HepG2 (cell line): Measurements from ENCODE around the gene MAP3K3. TPM values are rescaled to one million over a fixed set of nuclear protein-coding genes. Genes with fewer than 3 reads are reported as not detected.

ENCODE experiments used
- ATAC-seq: fragments of 200-7000 bp; cut with Tn5 transposase; 3 replicates; pipeline ENCODE4 v1.9.1; 2020; ENCODE audit warnings: mild to moderate bottlenecking, moderate library complexity
- BruUV-seq: library from RNA; stranded (reverse); fragments of 400-500 nt; replicated peaks from 2 replicates; lab custom pipeline; 2021; lab: Mats Ljungman, UMichigan
- CTCF ChIA-PET: fragments of 300-600 bp; formaldehyde crosslinking; extraction: SDS; loops from one replicate; lab custom pipeline; 2021; ENCODE audit warnings: low total read pairs, inconsistent platforms, low intra/inter-chr PET ratio; lab: Yijun Ruan, JAX
- POLR2A ChIA-PET: fragments of 350-600 bp; sonication (Branson Sonifier 250); formaldehyde crosslinking; loops from one replicate; lab custom pipeline; 2020; ENCODE audit warnings: antibody characterized with exemption, inconsistent platforms; lab: Yijun Ruan, JAX
- DNase-seq: peaks from one replicate; pipeline ENCODE4 v3.0.0-alpha.2; 2015; ENCODE audit warnings: low spot score
- FAIRE-seq: peaks from 3 replicates; lab custom pipeline; 2011; peaks lifted over from hg19 to GRCh38; lab: Jason Lieb, UNC
- H2AFZ ChIP-seq: one replicate; pipeline ENCODE4 v1.6.1; 2011; ENCODE audit warnings: low read length, inconsistent platforms
- H3K27ac ChIP-seq: fragments of 300-600 bp; 3 replicates; pipeline ENCODE4 v1.8.0; 2011; ENCODE audit warnings: mixed run types, mild to moderate bottlenecking, mixed read lengths, low read length, inconsistent platforms; ENCODE audit not compliant: insufficient read depth; ENCODE audit errors: extremely low read length
- H3K27me3 ChIP-seq, 2 experiments: fragments of 200-600 bp in 1 of 2; 2 replicates in 1 of 2; 3 replicates in 1 of 2; pipeline versions ENCODE4 v1.6.0 to v1.8.0; 2011; ENCODE audit warnings: low read length in 2 of 2, mild to moderate bottlenecking in 2 of 2, moderate library complexity in 2 of 2, inconsistent platforms in 1 of 2; ENCODE audit not compliant: insufficient read depth in 2 of 2, control insufficient read depth in 1 of 2
- H3K36me3 ChIP-seq, 2 experiments: fragments of 200-600 bp in 1 of 2; replicated peaks in 1 of 2; 2 replicates in 1 of 2; 3 replicates in 1 of 2; pipeline versions ENCODE4 v1.5.1 to v1.8.0; 2011; ENCODE audit warnings: low read length in 2 of 2, inconsistent platforms in 1 of 2; ENCODE audit not compliant: insufficient read depth in 2 of 2, control insufficient read depth in 1 of 2
- H3K4me1 ChIP-seq: 2 replicates; pipeline ENCODE4 v1.5.1; 2012; ENCODE audit warnings: low read length, inconsistent platforms; ENCODE audit not compliant: insufficient read depth
- H3K4me2 ChIP-seq: 2 replicates; pipeline ENCODE4 v1.6.0; 2011; ENCODE audit warnings: low read depth, low read length, inconsistent platforms
- H3K4me3 ChIP-seq, 3 experiments: fragments of 200-600 bp in 1 of 3; sonication (generic), shearing (Covaris generic) in 1 of 3; replicated peaks in 1 of 3; 2 replicates each; pipeline ENCODE4 v1.5.1; 2011 to 2016; ENCODE audit warnings: low read length in 3 of 3, inconsistent platforms in 2 of 3, low read depth in 2 of 3, mild to moderate bottlenecking in 2 of 3, control low read depth in 1 of 3, mixed read lengths in 1 of 3; ENCODE audit not compliant: insufficient read depth in 1 of 3
- H3K79me2 ChIP-seq: one replicate; pipeline ENCODE4 v1.6.1; 2011; ENCODE audit warnings: low read length, inconsistent platforms; ENCODE audit not compliant: insufficient read depth
- H3K9ac ChIP-seq: 2 replicates; pipeline ENCODE4 v1.6.0; 2011; ENCODE audit warnings: mild to moderate bottlenecking, low read depth, low read length, inconsistent platforms; ENCODE audit not compliant: insufficient read depth
- H3K9me3 ChIP-seq: 2 replicates; pipeline ENCODE4 v1.5.1; 2012; ENCODE audit warnings: mild to moderate bottlenecking, low read length
- H4K20me1 ChIP-seq: 2 replicates; pipeline ENCODE4 v1.6.0; 2011; ENCODE audit warnings: inconsistent platforms, mild to moderate bottlenecking, low read length, moderate library complexity; ENCODE audit not compliant: insufficient read depth
- ARNT ChIP-seq: fragments of 450-650 bp; IDR thresholded peaks from 2 replicates; pipeline ENCODE4 v1.6.1; 2017
- CBFB ChIP-seq: sonication (generic); formaldehyde crosslinking; IDR thresholded peaks from 2 replicates; pipeline ENCODE4 v1.4.0; 2020; ENCODE audit warnings: missing genetic modification reagents
- CCDC6 ChIP-seq: sonication (generic); formaldehyde crosslinking; IDR thresholded peaks from 2 replicates; pipeline ENCODE4 v1.8.1; 2022; ENCODE audit warnings: mild to moderate bottlenecking, missing genetic modification reagents, moderate library complexity
- CEBPB ChIP-seq: IDR thresholded peaks from 2 replicates; pipeline ENCODE4 v1.6.1; 2011; ENCODE audit warnings: low read depth, low read length, improper control_type of control experiment, borderline replicate concordance
- CEBPG ChIP-seq: IDR thresholded peaks from 2 replicates; pipeline ENCODE4 v1.6.1; 2016
- CEBPZ ChIP-seq: IDR thresholded peaks from 2 replicates; pipeline ENCODE4 v1.6.1; 2012; ENCODE audit warnings: low read length, improper control_type of control experiment
- GTF3A ChIP-seq: sonication (generic); formaldehyde crosslinking; conservative IDR thresholded peaks from 2 replicates; pipeline ENCODE4 v1.4.0; 2020; ENCODE audit warnings: mild to moderate bottlenecking, missing genetic modification reagents
- KAT2B ChIP-seq: fragments of 150-350 bp; IDR thresholded peaks from 2 replicates; pipeline ENCODE4 v1.6.1; 2014; ENCODE audit warnings: low read depth, low read length, borderline replicate concordance
- PAX8 ChIP-seq: sonication (generic); formaldehyde crosslinking; IDR thresholded peaks from 2 replicates; pipeline ENCODE4 v1.8.0; 2022; ENCODE audit warnings: mild to moderate bottlenecking, missing genetic modification reagents, borderline replicate concordance
- TEAD3 ChIP-seq: optimal IDR thresholded peaks from 2 replicates; pipeline ENCODE3; 2016; ENCODE audit warnings: borderline replicate concordance
- ZKSCAN8 ChIP-seq: IDR thresholded peaks from 2 replicates; pipeline ENCODE4 v1.6.1; 2016; ENCODE audit warnings: borderline replicate concordance, missing genetic modification reagents, missing compliant biosample characterization
- ZNF138 ChIP-seq: sonication (generic); formaldehyde crosslinking; IDR thresholded peaks from 2 replicates; pipeline ENCODE4 v1.5.0; 2020; ENCODE audit warnings: mild to moderate bottlenecking, low read depth, missing genetic modification reagents
- ZNF501 ChIP-seq: sonication (generic); formaldehyde crosslinking; IDR thresholded peaks from 2 replicates; pipeline ENCODE4 v1.5.1; 2020; ENCODE audit warnings: mild to moderate bottlenecking, moderate library complexity, missing genetic modification reagents
- ZNF550 ChIP-seq: sonication (generic); formaldehyde crosslinking; IDR thresholded peaks from 2 replicates; pipeline ENCODE4 v1.4.0; 2020; ENCODE audit warnings: mild to moderate bottlenecking, missing genetic modification reagents, borderline replicate concordance
- ZNF674 ChIP-seq: sonication (generic); formaldehyde crosslinking; IDR thresholded peaks from 2 replicates; pipeline ENCODE4 v1.5.0; 2020; ENCODE audit warnings: low read depth, mild to moderate bottlenecking, missing genetic modification reagents
- ZNF816 ChIP-seq: sonication (generic); formaldehyde crosslinking; IDR thresholded peaks from 2 replicates; pipeline ENCODE4 v1.8.0; 2022; ENCODE audit warnings: missing genetic modification reagents, mild to moderate bottlenecking, borderline replicate concordance
- WGBS: methylation state at CpG from one replicate; pipeline ENCODE4 v1.1.6; 2017; ENCODE audit warnings: low lambda C conversion rate; 5-methylcytosine and 5-hydroxymethylcytosine counted together
- in situ Hi-C: cut with HindIII; loops from 2 replicates; pipeline ENCODE4 v1.10.0; 2017; ENCODE audit warnings: low pct_unique_long_range_greater_than_20kb; ENCODE audit not compliant: extremely low pct_ligation_motif_present
- intact Hi-C: fragments of 100-400 bp; cut with micrococcal nuclease; formaldehyde crosslinking; loops from one replicate; pipeline ENCODE4 v1.10.0; 2022; ENCODE audit not compliant: unreplicated experiment
- polyA plus RNA-seq, 8 experiments: library from polyadenylated mRNA; depleted of rRNA in 3 of 8; stranded (reverse) in 7 of 8; unstranded in 1 of 8; fragments of >200 nt; fragmentation: Illumina TruSeq in 4 of 8; extraction: Trizol in 4 of 8; gene quantifications; 2 replicates each; pipeline versions ENCODE4 v1.2.1 to v1.2.3, GENCODE V29; 2011 to 2016; ENCODE audit warnings: low read depth in 4 of 8, missing spikeins in 1 of 8, mixed read lengths in 1 of 8; ENCODE audit not compliant: insufficient read depth in 1 of 8
- total RNA-seq, 5 experiments: library from RNA; depleted of rRNA; stranded (reverse); fragments of >200 nt; fragmentation: Illumina TruSeq; extraction: Trizol; gene quantifications; 2 replicates each; pipeline ENCODE4 v1.2.3, GENCODE V29; 2016; ENCODE audit warnings: low read depth in 1 of 5

The MAP3K3 gene
- total and polyA plus RNA-seq, 2 of the 13 experiments (the other 11 are each of a cell fraction or from before 2014, with no cell fraction given) = 17.7 to 21.8 TPM

GRCh38 chr17:63652106-63652505 is 29.9 kb downstream of the MAP3K3 start:
- FAIRE-seq (no peak), ATAC-seq (no peak), DNase-seq (no peak)
- peaks cover 12 to 38% of the 10 kb centered on the region in 2 experiments; a peak in 4 of 5 replicates for H3K36me3 ChIP-seq
- CTCF ChIA-PET = no interaction called here
- no peak overlapping the region for H3K4me2 ChIP-seq
- H3K4me3 ChIP-seq = no peak overlapping the region
- H2AFZ ChIP-seq = no peak overlapping the region
- in situ Hi-C loops = no loop called here
- H4K20me1 ChIP-seq = no peaks in the 10 kb centered on the region
- TF ChIP-seq TEAD3 (CRISPR knock-in tag) (no peak), GTF3A (no peak), ZNF138 (CRISPR knock-in tag) (no peak), CEBPB (peak; percentile 69; the same call in 1 of the 2 replicates), CEBPG (CRISPR knock-in tag) (peak; percentile 32; the same call in 1 of the 2 replicates), CBFB (CRISPR knock-in tag) (no peak)
- no peaks in the 10 kb centered on the region for H3K27me3 ChIP-seq
- POLR2A ChIA-PET = no interaction called here
- no peaks in the 10 kb centered on the region for H3K4me1 ChIP-seq
- 69% methylated on average over 3 of the region's 3 CpGs for WGBS
- no peaks in the 10 kb centered on the region for H3K79me2 ChIP-seq
- H3K9me3 ChIP-seq = no peaks in the 10 kb centered on the region
- no peak overlapping the region for H3K27ac ChIP-seq
- no TSS peak for BruUV-seq
- H3K9ac ChIP-seq = no peak overlapping the region
- intact Hi-C loops = no loop called here

GRCh38 chr17:63653050-63653449 is 30.8 kb downstream of the MAP3K3 start:
- 60% methylated on average over 2 of the region's 2 CpGs for WGBS
- Histone ChIP-seq H3K9ac (no peak overlapping the region), H3K9me3 (no peaks in the 10 kb centered on the region), H3K27me3 (no peaks in the 10 kb centered on the region), H3K79me2 (no peaks in the 10 kb centered on the region), H3K4me1 (no peaks in the 10 kb centered on the region), H3K4me2 (no peak overlapping the region), H2AFZ (no peak overlapping the region), H3K4me3 (no peak overlapping the region), H3K36me3 (peaks cover 14 to 34% of the 10 kb centered on the region in 2 experiments), H3K27ac (no peak overlapping the region), H4K20me1 (no peaks in the 10 kb centered on the region)
- intact Hi-C loops = no loop called here
- ChIA-PET POLR2A (no interaction called here), CTCF (no interaction called here)
- DNase-seq (no peak), FAIRE-seq (no peak), ATAC-seq (no peak)
- in situ Hi-C loops = no loop called here
- no TSS peak for BruUV-seq
- TF ChIP-seq ZNF550 (CRISPR knock-in tag) (no peak), KAT2B (no peak), ZNF501 (CRISPR knock-in tag) (no peak), CCDC6 (CRISPR knock-in tag) (no peak), PAX8 (CRISPR knock-in tag) (no peak), ZKSCAN8 (CRISPR knock-in tag) (no peak), ZNF816 (CRISPR knock-in tag) (no peak), ARNT (no peak), CEBPZ (no peak), ZNF674 (no peak)
